Panc1 (cell line): ENCODE results near the gene SRGAP3.

Source experiments
- POLR2AphosphoS5 ChIP-seq: IDR thresholded peaks from 2 replicates; pipeline ENCODE4 v1.6.1; 2012; ENCODE audit warnings: mild to moderate bottlenecking, low read depth, low read length, moderate library complexity
- REST ChIP-seq, 2 experiments: IDR thresholded peaks; 2 replicates each; pipeline ENCODE4 v1.6.1; 2011 to 2012; ENCODE audit warnings: low read depth in 2 of 2, control low read depth in 1 of 2, low read length in 1 of 2, mild to moderate bottlenecking in 1 of 2, moderate library complexity in 1 of 2; ENCODE audit not compliant: insufficient read depth in 1 of 2
- SIN3A ChIP-seq: IDR thresholded peaks from 2 replicates; pipeline ENCODE4 v1.6.1; 2012; ENCODE audit warnings: low read depth, mild to moderate bottlenecking, low read length, moderate library complexity, borderline replicate concordance; ENCODE audit not compliant: insufficient read depth
- TF ChIP-seq, protein P1 (sequence below): fragments of 450-650 bp; IDR thresholded peaks from 2 replicates; pipeline ENCODE4 v1.5.1; 2017; ENCODE audit warnings: mild to moderate bottlenecking

DNA sequence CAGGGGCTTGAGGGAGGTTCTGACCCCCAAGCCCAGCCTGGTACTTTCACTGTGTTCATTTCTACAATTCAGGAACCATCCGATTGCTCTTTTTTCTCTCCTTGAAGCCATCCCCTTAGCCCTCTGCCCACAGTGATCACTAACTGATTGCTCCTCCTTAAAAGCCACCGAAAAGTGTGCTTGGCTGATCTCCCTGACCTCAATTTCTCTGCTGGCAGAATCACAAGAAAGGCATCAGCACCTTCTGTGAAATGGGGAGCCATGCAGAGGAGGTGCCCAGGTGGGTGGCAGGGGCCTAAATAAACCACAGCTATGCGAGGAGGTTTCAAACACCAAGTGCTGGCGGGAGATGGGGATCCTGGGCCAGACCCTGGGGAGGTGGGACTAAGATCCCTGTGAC is 56.2 kb downstream of the SRGAP3 start:
- TF ChIP-seq, protein P1, sequence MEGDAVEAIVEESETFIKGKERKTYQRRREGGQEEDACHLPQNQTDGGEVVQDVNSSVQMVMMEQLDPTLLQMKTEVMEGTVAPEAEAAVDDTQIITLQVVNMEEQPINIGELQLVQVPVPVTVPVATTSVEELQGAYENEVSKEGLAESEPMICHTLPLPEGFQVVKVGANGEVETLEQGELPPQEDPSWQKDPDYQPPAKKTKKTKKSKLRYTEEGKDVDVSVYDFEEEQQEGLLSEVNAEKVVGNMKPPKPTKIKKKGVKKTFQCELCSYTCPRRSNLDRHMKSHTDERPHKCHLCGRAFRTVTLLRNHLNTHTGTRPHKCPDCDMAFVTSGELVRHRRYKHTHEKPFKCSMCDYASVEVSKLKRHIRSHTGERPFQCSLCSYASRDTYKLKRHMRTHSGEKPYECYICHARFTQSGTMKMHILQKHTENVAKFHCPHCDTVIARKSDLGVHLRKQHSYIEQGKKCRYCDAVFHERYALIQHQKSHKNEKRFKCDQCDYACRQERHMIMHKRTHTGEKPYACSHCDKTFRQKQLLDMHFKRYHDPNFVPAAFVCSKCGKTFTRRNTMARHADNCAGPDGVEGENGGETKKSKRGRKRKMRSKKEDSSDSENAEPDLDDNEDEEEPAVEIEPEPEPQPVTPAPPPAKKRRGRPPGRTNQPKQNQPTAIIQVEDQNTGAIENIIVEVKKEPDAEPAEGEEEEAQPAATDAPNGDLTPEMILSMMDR = no peak
- TF ChIP-seq POLR2AphosphoS5 = no peak
- no peak for TF ChIP-seq REST (IDR thresholded peaks at IDR 0.05; ENCODE audit: insufficient read depth in 1 of 2, low read depth in 2 of 2, low read length in 1 of 2)
- no peak for TF ChIP-seq SIN3A
